Measurements from ENCODE around the gene TPO.

Gene TPO

DNA sequence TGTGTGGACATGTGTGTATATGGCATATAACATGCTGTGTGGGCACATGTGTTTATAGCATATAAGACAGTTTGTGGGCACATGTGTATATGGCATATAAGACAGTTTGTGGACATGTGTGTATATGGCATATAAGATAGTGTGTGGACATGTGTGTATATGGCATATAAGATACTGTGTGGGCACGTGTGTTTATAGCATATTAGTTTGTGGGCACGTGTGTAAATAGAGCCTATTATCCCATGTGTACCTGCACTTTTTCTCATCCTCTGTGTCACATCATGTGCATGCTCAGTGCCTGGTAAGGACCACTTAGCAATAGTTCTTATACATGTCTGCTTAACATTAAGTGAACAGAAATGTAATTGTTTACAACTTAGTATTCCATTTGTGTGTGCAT lies 45.2 kb downstream of the TPO start:
- TF ChIP-seq, protein P1, sequence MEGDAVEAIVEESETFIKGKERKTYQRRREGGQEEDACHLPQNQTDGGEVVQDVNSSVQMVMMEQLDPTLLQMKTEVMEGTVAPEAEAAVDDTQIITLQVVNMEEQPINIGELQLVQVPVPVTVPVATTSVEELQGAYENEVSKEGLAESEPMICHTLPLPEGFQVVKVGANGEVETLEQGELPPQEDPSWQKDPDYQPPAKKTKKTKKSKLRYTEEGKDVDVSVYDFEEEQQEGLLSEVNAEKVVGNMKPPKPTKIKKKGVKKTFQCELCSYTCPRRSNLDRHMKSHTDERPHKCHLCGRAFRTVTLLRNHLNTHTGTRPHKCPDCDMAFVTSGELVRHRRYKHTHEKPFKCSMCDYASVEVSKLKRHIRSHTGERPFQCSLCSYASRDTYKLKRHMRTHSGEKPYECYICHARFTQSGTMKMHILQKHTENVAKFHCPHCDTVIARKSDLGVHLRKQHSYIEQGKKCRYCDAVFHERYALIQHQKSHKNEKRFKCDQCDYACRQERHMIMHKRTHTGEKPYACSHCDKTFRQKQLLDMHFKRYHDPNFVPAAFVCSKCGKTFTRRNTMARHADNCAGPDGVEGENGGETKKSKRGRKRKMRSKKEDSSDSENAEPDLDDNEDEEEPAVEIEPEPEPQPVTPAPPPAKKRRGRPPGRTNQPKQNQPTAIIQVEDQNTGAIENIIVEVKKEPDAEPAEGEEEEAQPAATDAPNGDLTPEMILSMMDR (IDR thresholded peaks at IDR 0.05; ENCODE audit: low read depth, low read length): no peak
- DNase-seq (ENCODE audit: extremely low read depth, low read depth): no peak

DNA sequence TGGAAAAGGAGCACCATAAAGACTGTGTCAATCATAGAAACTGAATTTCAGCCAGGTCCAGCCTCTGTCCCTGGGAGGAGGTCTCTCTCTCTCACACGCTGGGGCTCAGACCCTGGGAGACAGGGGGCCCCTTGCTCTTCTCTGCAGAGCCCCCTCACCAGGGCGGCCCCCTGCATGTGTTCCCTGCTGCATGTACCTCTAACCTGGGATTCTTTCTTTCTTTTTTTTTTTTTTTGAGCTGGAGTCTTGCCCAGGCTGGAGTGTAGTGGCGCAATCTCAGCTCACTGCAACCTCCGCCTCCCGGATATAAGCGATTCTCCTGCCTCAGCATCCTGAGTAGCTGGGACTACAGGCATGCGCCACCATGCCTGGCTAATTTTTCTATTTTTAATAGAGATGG lies 46.5 kb downstream of the TPO start:
- DNase-seq (ENCODE audit: extremely low read depth, low read depth): no peak
- TF ChIP-seq, protein P1 (IDR thresholded peaks at IDR 0.05; ENCODE audit: low read depth, low read length): no peak

DNA sequence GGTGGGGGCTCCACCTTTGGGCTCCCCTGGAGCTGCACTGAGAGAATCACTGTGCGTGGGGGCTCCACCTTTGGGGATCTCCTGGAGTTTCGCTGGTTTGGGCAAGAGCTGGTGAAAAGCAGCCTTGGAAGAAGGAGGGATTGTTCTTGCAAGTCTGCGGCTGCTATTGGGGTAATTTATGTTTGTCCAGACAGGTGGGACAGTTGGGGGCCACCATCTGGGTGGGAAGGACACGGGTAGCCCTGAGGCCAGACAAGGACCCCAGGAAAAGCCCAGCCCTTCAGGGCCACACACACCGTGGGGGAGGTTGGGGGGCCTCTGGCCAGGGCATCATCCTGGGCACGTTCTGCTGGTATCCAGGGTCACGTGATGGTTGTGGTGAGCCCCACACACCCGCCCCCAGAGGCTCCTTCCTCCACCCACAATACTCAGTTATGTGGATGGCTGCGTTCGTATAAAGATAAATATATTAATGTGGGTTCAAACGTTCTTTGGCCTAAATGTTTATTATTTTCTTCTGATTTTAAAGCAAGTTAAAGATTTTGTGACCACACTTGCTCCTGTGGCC lies 47.7 kb downstream of the TPO start:
- TF ChIP-seq, protein P1 (IDR thresholded peaks at IDR 0.05; ENCODE audit: low read depth, low read length): no peak
- no peak for DNase-seq (ENCODE audit: extremely low read depth, low read depth)

DNA sequence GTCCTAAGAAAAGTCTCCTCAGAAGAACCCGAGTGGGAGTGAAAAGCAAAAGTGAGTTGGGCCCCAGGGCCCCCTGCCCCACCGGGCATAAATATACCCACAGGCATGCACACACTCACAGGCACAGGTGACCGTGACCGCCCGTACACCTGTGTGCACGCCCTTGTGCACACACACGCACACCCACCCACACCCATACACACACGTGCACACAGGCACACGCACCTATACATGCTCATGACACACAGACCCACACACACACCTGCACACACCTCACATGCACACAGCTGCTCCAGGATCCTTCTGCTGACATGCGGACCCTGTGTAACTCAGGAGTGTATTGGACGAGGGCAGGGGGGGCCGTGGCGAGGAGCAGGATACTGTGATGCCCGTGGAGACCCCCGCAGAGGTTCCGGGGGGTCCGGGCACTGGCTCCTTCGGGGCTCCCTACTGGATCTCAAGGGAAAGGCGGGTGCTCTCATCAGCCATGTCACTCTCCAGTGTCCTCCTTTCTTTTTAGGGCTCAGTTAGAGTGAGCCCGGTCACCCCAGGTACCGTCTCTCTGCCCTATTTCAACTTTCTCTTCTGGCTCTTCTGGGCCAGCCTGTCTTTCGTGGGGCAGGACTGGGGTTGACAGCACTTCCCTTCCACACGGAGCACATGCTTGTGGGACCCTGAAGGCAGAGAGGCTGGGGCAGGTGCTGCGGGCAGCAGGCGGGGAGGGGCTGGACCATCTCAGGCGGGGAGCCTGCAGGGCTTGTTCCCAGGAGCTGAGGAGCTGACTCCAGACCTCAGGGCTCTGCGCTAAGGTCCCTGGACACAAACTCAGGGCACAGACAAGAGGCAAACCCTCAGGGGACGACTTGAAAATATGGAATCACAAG lies 48.5 kb downstream of the TPO start:
- TF ChIP-seq, protein P1 (IDR thresholded peaks at IDR 0.05; ENCODE audit: low read depth, low read length): no peak
- DNase-seq (ENCODE audit: extremely low read depth, low read depth): no peak

DNA sequence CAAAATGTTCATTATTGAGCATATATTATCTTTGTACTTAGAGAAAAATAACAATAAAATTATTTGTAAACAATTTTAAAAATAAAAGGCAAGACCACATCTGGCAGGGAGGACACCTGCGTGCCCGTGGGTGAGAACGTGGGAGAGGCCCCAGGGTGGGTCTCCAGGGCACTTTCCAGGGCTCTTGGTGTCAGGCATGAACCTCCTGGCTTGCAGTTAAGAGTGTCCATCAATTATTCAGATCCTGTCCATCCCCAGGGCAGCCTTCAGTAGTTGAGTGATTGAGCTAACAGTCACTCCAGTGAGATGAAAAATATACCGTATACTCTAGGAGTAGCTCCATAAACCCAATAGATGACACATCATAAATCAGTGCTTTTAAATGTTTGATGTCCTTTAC lies 49.7 kb downstream of the TPO start:
- TF ChIP-seq, protein P1 (IDR thresholded peaks at IDR 0.05; ENCODE audit: low read depth, low read length): no peak
- no peak for DNase-seq (ENCODE audit: extremely low read depth, low read depth)

DNA sequence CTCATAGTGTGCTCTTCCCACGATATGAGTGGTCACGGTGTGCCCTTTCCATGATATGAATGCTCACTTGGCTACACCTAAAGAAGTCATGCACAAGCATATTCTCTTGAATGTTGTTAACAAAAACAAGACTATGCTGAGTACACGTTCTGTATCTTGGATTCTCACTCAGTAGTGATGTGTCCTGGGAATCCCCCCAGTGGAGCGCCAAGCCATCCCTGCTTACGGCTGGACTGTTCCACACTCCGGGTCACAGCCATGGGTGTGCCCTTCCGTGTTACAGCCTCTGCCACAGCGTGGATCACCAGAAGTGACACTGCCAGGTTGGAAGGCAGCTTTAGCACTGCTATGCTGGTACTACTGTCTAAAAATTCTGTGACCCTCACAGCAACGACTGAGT lies 59.1 kb downstream of the TPO start:
- TF ChIP-seq, protein P1 (IDR thresholded peaks at IDR 0.05; ENCODE audit: low read depth, low read length): no peak

DNA sequence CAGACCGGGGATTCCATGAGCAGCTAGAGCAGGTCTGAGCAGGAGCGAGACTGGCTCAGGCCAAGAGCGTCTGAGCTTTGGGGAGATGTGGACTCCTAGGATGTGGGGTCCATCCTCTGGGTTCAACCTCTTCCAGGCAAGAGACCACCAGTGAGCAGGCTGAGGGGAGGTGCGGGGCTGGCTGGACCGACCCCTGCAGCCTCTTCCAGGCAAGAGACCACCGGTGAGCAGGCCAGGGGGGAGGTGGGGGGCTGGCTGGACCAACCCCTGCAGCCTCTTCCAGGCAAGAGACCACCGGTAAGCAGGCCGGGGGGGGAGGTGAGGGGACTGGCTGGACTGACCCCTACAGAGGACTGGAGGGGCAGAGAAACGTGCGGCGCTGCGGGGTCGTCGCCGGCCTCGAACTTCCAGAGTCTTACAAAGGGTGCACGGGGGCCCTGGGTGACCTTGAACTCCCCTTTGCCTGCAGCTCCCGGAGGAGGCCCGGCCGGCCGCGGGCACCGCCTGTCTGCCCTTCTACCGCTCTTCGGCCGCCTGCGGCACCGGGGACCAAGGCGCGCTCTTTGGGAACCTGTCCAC lies 63.4 kb downstream of the TPO start:
- DNase-seq (ENCODE audit: extremely low read depth, low read depth): no peak
- TF ChIP-seq, protein P1 (IDR thresholded peaks at IDR 0.05; ENCODE audit: low read depth, low read length): no peak

More for the DNA sequence above, 59.1 kb downstream of the TPO start:
- DNase-seq (ENCODE audit: extremely low read depth, low read depth): no peak

All from AG09319 (cell line).